IMR-90 (cell line): Measurements from ENCODE around the gene HS6ST3. TPM values are rescaled to one million over a fixed set of nuclear protein-coding genes. Genes with fewer than 3 reads are reported as not detected.

Experiments
- ATAC-seq: fragments of 200-7000 bp; cut with Tn5 transposase; 2 replicates; pipeline ENCODE4 v1.9.1; 2020; ENCODE audit warnings: low read depth, mild to moderate bottlenecking, moderate library complexity
- BruUV-seq: library from RNA; stranded (reverse); fragments of 400-500 nt; replicated peaks from 2 replicates; lab custom pipeline; 2021; lab: Mats Ljungman, UMichigan
- CTCF ChIA-PET: fragments of 300-600 bp; formaldehyde crosslinking; extraction: SDS; loops from one replicate; lab custom pipeline; 2021; ENCODE audit warnings: antibody characterized with exemption; lab: Yijun Ruan, JAX
- POLR2A ChIA-PET: fragments of 300-600 bp; sonication (Branson Sonifier 250); formaldehyde crosslinking; loops from one replicate; lab custom pipeline; 2022; ENCODE audit warnings: antibody characterized with exemption; ENCODE audit not compliant: unreplicated experiment; lab: Charles Lee
- DNase-seq: peaks from one replicate; pipeline ENCODE4 v3.0.0; 2013
- H2AFZ ChIP-seq: replicated peaks from 2 replicates; pipeline ENCODE3; 2013; ENCODE audit warnings: low read length, mild to moderate bottlenecking; ENCODE audit not compliant: poor library complexity
- H2AK5ac ChIP-seq: 2 replicates; pipeline ENCODE4 v1.6.1; 2013; ENCODE audit warnings: low read depth, low read length, inconsistent platforms
- H2AK9ac ChIP-seq: replicated peaks from 2 replicates; pipeline ENCODE3; 2013; ENCODE audit warnings: mild to moderate bottlenecking, low read depth, low read length, moderate library complexity; ENCODE audit not compliant: poor library complexity
- H2BK120ac ChIP-seq: 2 replicates; pipeline ENCODE4 v1.6.1; 2013; ENCODE audit warnings: low read depth, low read length, inconsistent platforms
- H2BK15ac ChIP-seq: 3 replicates; pipeline ENCODE4 v1.6.1; 2013; ENCODE audit warnings: low read depth, low read length, inconsistent platforms
- H2BK20ac ChIP-seq: 2 replicates; pipeline ENCODE4 v1.6.1; 2013; ENCODE audit warnings: low read depth, mild to moderate bottlenecking, inconsistent platforms, low read length, moderate library complexity
- H2BK5ac ChIP-seq: 2 replicates; pipeline ENCODE4 v1.6.1; 2013; ENCODE audit warnings: mild to moderate bottlenecking, low read depth, low read length, inconsistent platforms; ENCODE audit not compliant: poor library complexity, severe bottlenecking
- H3K14ac ChIP-seq: replicated peaks from 2 replicates; pipeline ENCODE4 v1.6.1; 2013; ENCODE audit warnings: low read depth, low read length, inconsistent platforms
- H3K18ac ChIP-seq: 2 replicates; pipeline ENCODE4 v1.6.1; 2013; ENCODE audit warnings: low read depth, low read length, control low read depth
- H3K23ac ChIP-seq: 2 replicates; pipeline ENCODE4 v1.6.1; 2013; ENCODE audit warnings: low read depth, low read length, inconsistent platforms
- H3K27ac ChIP-seq: 2 replicates; pipeline ENCODE4 v1.5.1; 2013; ENCODE audit warnings: mild to moderate bottlenecking, control low read depth, low read length; ENCODE audit not compliant: insufficient read depth
- H3K27me3 ChIP-seq: 2 replicates; pipeline ENCODE4 v1.6.1; 2013; ENCODE audit warnings: low read length; ENCODE audit not compliant: control insufficient read depth, insufficient read depth
- H3K36me3 ChIP-seq: 2 replicates; pipeline ENCODE4 v1.6.1; 2013; ENCODE audit warnings: low read length, mixed read lengths; ENCODE audit not compliant: control insufficient read depth, insufficient read depth
- H3K4ac ChIP-seq: 2 replicates; pipeline ENCODE4 v1.6.1; 2013; ENCODE audit warnings: low read depth, low read length, inconsistent platforms
- H3K4me1 ChIP-seq: 2 replicates; pipeline ENCODE4 v1.6.1; 2013; ENCODE audit warnings: low read length, mixed read lengths; ENCODE audit not compliant: control insufficient read depth, insufficient read depth
- H3K4me2 ChIP-seq: 2 replicates; pipeline ENCODE4 v1.6.1; 2013; ENCODE audit warnings: low read depth, mild to moderate bottlenecking, control low read depth, low read length, moderate library complexity
- H3K4me3 ChIP-seq: 2 replicates; pipeline ENCODE4 v1.5.1; 2013; ENCODE audit warnings: low read depth, mild to moderate bottlenecking, control low read depth, low read length, moderate library complexity; ENCODE audit not compliant: insufficient read depth
- H3K56ac ChIP-seq: 2 replicates; pipeline ENCODE4 v1.6.1; 2013; ENCODE audit warnings: low read length, inconsistent platforms; ENCODE audit not compliant: insufficient read depth; ENCODE audit errors: extremely low read depth
- H3K79me1 ChIP-seq, 2 experiments: 2 replicates each; pipeline ENCODE4 v1.6.1; 2013; ENCODE audit warnings: low read length in 2 of 2, inconsistent platforms in 1 of 2, low read depth in 1 of 2
- H3K9ac ChIP-seq: 2 replicates; pipeline ENCODE4 v1.6.1; 2013; ENCODE audit warnings: low read depth, low read length, control low read depth
- H3K9me1 ChIP-seq: 2 replicates; pipeline ENCODE4 v1.6.1; 2013; ENCODE audit warnings: low read length, inconsistent platforms; ENCODE audit not compliant: insufficient read depth
- H3K9me3 ChIP-seq: 2 replicates; pipeline ENCODE4 v1.6.1; 2013; ENCODE audit warnings: low read length; ENCODE audit not compliant: control insufficient read depth, insufficient read depth
- H4K20me1 ChIP-seq: 2 replicates; pipeline ENCODE4 v1.6.1; 2013; ENCODE audit warnings: low read length, inconsistent platforms; ENCODE audit not compliant: insufficient read depth
- H4K5ac ChIP-seq: 2 replicates; pipeline ENCODE4 v1.6.1; 2013; ENCODE audit warnings: mild to moderate bottlenecking, low read depth, low read length, control low read depth
- H4K8ac ChIP-seq, 2 experiments: 2 replicates each; pipeline ENCODE4 v1.6.1; 2013; ENCODE audit warnings: low read depth in 2 of 2, low read length in 2 of 2, control low read depth in 1 of 2, inconsistent platforms in 1 of 2
- H4K91ac ChIP-seq: 2 replicates; pipeline ENCODE4 v1.6.1; 2013; ENCODE audit warnings: low read depth, low read length, inconsistent platforms; ENCODE audit not compliant: insufficient read depth
- BHLHE40 ChIP-seq: fragments of 150-350 bp; IDR thresholded peaks from 2 replicates; pipeline ENCODE4 v1.6.1; 2016; ENCODE audit warnings: mild to moderate bottlenecking, low read depth, low read length
- CEBPB ChIP-seq: IDR thresholded peaks from 2 replicates; pipeline ENCODE4 v1.6.1; 2012; ENCODE audit warnings: low read depth, low read length, improper control_type of control experiment
- CHD1 ChIP-seq: IDR thresholded peaks from 2 replicates; pipeline ENCODE4 v1.6.1; 2012; ENCODE audit warnings: low read depth, low read length, improper control_type of control experiment
- ELK1 ChIP-seq: fragments of 150-350 bp; IDR thresholded peaks from 2 replicates; pipeline ENCODE4 v1.6.1; 2016; ENCODE audit warnings: low read depth, mild to moderate bottlenecking, low read length, moderate library complexity, borderline replicate concordance
- FOS ChIP-seq: fragments of 150-350 bp; IDR thresholded peaks from 2 replicates; pipeline ENCODE4 v1.6.1; 2016; ENCODE audit warnings: low read depth, low read length
- MAFK ChIP-seq: IDR thresholded peaks from 2 replicates; pipeline ENCODE4 v1.6.1; 2012; ENCODE audit warnings: low read depth, low read length, improper control_type of control experiment
- MAZ ChIP-seq: IDR thresholded peaks from 2 replicates; pipeline ENCODE4 v1.6.1; 2012; ENCODE audit warnings: low read depth, mild to moderate bottlenecking, low read length, improper control_type of control experiment, moderate library complexity, borderline replicate concordance
- MXI1 ChIP-seq: IDR thresholded peaks from 2 replicates; pipeline ENCODE4 v1.6.1; 2012; ENCODE audit warnings: low read depth, mild to moderate bottlenecking, low read length, moderate library complexity, borderline replicate concordance
- NFE2L2 ChIP-seq: fragments of 150-350 bp; IDR thresholded peaks from 2 replicates; pipeline ENCODE4 v1.6.1; 2016; ENCODE audit warnings: low read depth, mild to moderate bottlenecking, low read length
- POLR2A ChIP-seq: IDR thresholded peaks from 2 replicates; pipeline ENCODE4 v1.6.1; 2012; ENCODE audit warnings: mild to moderate bottlenecking, low read depth, low read length
- RAD21 ChIP-seq: IDR thresholded peaks from 2 replicates; pipeline ENCODE4 v1.6.1; 2012; ENCODE audit warnings: low read length, improper control_type of control experiment
- RCOR1 ChIP-seq: IDR thresholded peaks from 2 replicates; pipeline ENCODE4 v1.6.1; 2012; ENCODE audit warnings: mild to moderate bottlenecking, low read length, improper control_type of control experiment; ENCODE audit not compliant: insufficient replicate concordance
- RFX5 ChIP-seq: IDR thresholded peaks from 2 replicates; pipeline ENCODE4 v1.8.0; 2012; ENCODE audit warnings: low read depth, mild to moderate bottlenecking, low read length, moderate library complexity
- SMC3 ChIP-seq: fragments of 150-350 bp; IDR thresholded peaks from 2 replicates; pipeline ENCODE4 v1.6.1; 2016; ENCODE audit warnings: low read depth, mild to moderate bottlenecking, antibody characterized with exemption, low read length, moderate library complexity
- USF2 ChIP-seq: fragments of 150-350 bp; IDR thresholded peaks from 2 replicates; pipeline ENCODE4 v1.6.1; 2017; ENCODE audit warnings: mild to moderate bottlenecking, antibody characterized with exemption, low read length, low read depth
- WGBS, 2 experiments: methylation state at CpG; one replicate each; pipeline versions ENCODE4 v1.1.5 to v1.1.7; 2013; ENCODE audit warnings: missing lambda C conversion rate in 2 of 2; ENCODE audit not compliant: insufficient read length in 1 of 2; ENCODE audit errors: extremely low coverage in 2 of 2; 5-methylcytosine and 5-hydroxymethylcytosine counted together
- dilution Hi-C: fragments of 300-500 bp; cut with HindIII; formaldehyde crosslinking; loops from one replicate; pipeline ENCODE4 v1.14.3; 2018; ENCODE audit warnings: low sequenced_read_pairs; ENCODE audit not compliant: unreplicated experiment
- in situ Hi-C: fragments of 300-500 bp; cut with MboI; formaldehyde crosslinking; loops from 3 replicates; pipeline ENCODE4 v1.14.3; 2019; ENCODE audit warnings: low sequenced_read_pairs, inconsistent platforms, mixed read lengths
- intact Hi-C: fragments of 100-400 bp; cut with micrococcal nuclease; formaldehyde crosslinking; loops from 2 replicates; pipeline ENCODE4 v1.10.0; 2022
- polyA plus RNA-seq, 3 experiments: library from polyadenylated mRNA; depleted of rRNA; stranded (reverse); fragments of >200 nt; gene quantifications; 2 replicates each; pipeline ENCODE4 v1.2.3, GENCODE V29; 2012; ENCODE audit warnings: low replicate concordance in 1 of 3
- total RNA-seq: library from RNA; depleted of rRNA; stranded (reverse); fragments of >200 nt; gene quantifications from 2 replicates; pipeline ENCODE4 v1.2.3, GENCODE V29; 2012
- TF ChIP-seq, protein P1 (sequence below): conservative IDR thresholded peaks from 2 replicates; pipeline ENCODE4 v1.5.1; 2012; ENCODE audit warnings: mild to moderate bottlenecking, low read depth, low read length, improper control_type of control experiment

Gene HS6ST3
- total and polyA plus RNA-seq, 2 of the 4 experiments (the other 2 are of a cell fraction) = not detected

DNA sequence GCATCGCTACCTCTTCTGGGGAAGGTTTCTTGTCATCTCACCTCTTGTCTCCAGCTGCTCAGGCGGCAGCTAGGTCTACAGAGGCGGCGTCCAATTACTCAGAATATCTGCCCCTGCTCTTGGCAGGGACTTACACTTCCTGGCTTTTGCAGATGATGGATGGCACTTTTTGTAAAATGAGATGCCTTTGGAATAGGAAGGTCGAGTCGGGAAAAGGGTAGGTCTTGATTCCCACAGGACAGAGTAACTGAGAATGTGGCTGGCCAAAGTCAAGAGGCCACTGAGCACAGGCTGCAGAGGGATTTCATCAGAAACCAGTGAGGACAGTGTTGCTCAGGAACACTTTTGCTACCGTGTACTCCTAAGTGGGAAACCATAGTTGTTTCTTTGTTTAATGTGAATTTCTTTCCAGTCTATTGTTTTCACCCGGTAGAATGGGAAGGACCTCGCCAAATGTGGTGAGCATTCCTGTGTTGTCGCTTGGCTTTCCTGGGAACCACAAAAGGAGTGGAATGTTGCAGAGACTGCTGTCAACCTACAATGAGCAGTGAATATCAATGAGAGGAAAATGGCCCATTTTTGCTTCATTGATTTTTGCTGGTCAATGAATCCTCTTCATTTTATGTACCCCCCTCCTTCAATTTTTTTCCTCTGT, 383.7 kb downstream of the HS6ST3 start:
- ChIA-PET CTCF (no interaction called here), POLR2A (no interaction called here)
- Histone ChIP-seq H2BK120ac (no peak overlapping the region), H2AK9ac (no peak overlapping the region), H4K5ac (no peak overlapping the region), H3K9me1 (no peaks in the 10 kb centered on the region), H3K27me3 (no peaks in the 10 kb centered on the region), H3K14ac (no peak overlapping the region), H3K23ac (no peak overlapping the region), H2BK20ac (no peak overlapping the region), H2AFZ (no peak overlapping the region), H3K56ac (no peak overlapping the region), H3K9me3 (peaks cover 9% of the 10 kb centered on the region), H3K79me1 (no peaks in the 10 kb centered on the region), H3K4me3 (no peak overlapping the region), H2AK5ac (no peak overlapping the region), H4K20me1 (no peaks in the 10 kb centered on the region), H3K36me3 (no peaks in the 10 kb centered on the region), H3K4me2 (no peak overlapping the region), H3K4ac (no peak overlapping the region), H2BK15ac (no peak overlapping the region), H3K9ac (no peak overlapping the region), H2BK5ac (no peak overlapping the region), H4K8ac (no peak overlapping the region), H3K27ac (no peak overlapping the region), H3K18ac (no peak overlapping the region), H3K4me1 (no peaks in the 10 kb centered on the region), H4K91ac (no peak overlapping the region)
- dilution Hi-C loops (no loop called here), in situ Hi-C loops (no loop called here), intact Hi-C loops (no loop called here)
- 14% methylated on average over 3 of the region's 10 CpGs; no CpG with 5 or more reads in 1 of the 2 experiments for WGBS, 2 experiments
- DNase-seq (no peak), ATAC-seq (no peak)
- TF ChIP-seq BHLHE40 (no peak), RAD21 (no peak), MAFK (no peak), RCOR1 (no peak), MAZ (no peak), FOS (no peak), ELK1 (no peak), CHD1 (no peak), CEBPB (no peak), NFE2L2 (no peak), SMC3 (no peak), POLR2A (no peak), USF2 (no peak), RFX5 (no peak), MXI1 (no peak)
- TF ChIP-seq, protein P1, sequence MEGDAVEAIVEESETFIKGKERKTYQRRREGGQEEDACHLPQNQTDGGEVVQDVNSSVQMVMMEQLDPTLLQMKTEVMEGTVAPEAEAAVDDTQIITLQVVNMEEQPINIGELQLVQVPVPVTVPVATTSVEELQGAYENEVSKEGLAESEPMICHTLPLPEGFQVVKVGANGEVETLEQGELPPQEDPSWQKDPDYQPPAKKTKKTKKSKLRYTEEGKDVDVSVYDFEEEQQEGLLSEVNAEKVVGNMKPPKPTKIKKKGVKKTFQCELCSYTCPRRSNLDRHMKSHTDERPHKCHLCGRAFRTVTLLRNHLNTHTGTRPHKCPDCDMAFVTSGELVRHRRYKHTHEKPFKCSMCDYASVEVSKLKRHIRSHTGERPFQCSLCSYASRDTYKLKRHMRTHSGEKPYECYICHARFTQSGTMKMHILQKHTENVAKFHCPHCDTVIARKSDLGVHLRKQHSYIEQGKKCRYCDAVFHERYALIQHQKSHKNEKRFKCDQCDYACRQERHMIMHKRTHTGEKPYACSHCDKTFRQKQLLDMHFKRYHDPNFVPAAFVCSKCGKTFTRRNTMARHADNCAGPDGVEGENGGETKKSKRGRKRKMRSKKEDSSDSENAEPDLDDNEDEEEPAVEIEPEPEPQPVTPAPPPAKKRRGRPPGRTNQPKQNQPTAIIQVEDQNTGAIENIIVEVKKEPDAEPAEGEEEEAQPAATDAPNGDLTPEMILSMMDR = no peak
- no TSS peak for BruUV-seq
